HG03565 (cell line): Measurements from ENCODE around the gene IFNGR2.
"Not testable (repeated sequence)": the region's sequence is repeated elsewhere in the genome, so short reads cannot be mapped to it uniquely, and the experiment has no call there.

Experiments
- ATAC-seq: cut with Tn5 transposase; IDR thresholded peaks from one replicate; pipeline ENCODE4 v1.9.1; 2021; ENCODE audit warnings: mild to moderate bottlenecking, moderate library complexity; ENCODE audit not compliant: unreplicated experiment

Gene IFNGR2

GRCh38 chr21:33375101-33375644, 28.0 kb upstream of the IFNGR2 start:
- no peak for ATAC-seq

GRCh38 chr21:33377221-33377920, 25.8 kb upstream of the IFNGR2 start:
- ATAC-seq = no peak

GRCh38 chr21:33378081-33378480, 25.1 kb upstream of the IFNGR2 start:
- no peak for ATAC-seq

- ATAC-seq = not testable (repeated sequence)
These were observed 23.3 kb upstream of the IFNGR2 start for GRCh38 chr21:33379934-33380333.

GRCh38 chr21:33380483-33380998, 22.7 kb upstream of the IFNGR2 start:
- ATAC-seq = peak; percentile 37

- not testable (repeated sequence) for ATAC-seq
These were observed 21.8 kb upstream of the IFNGR2 start for GRCh38 chr21:33381381-33381780.

- ATAC-seq = peak; percentile 67
These were observed 19.9 kb upstream of the IFNGR2 start for GRCh38 chr21:33383056-33383888.

GRCh38 chr21:33384841-33385331, 18.3 kb upstream of the IFNGR2 start:
- ATAC-seq = no peak

GRCh38 chr21:33386222-33386784, 16.9 kb upstream of the IFNGR2 start:
- ATAC-seq = no peak

GRCh38 chr21:33387294-33387693, 15.9 kb upstream of the IFNGR2 start:
- no peak for ATAC-seq

GRCh38 chr21:33388188-33388587, 15.0 kb upstream of the IFNGR2 start:
- no peak for ATAC-seq

GRCh38 chr21:33390479-33390878, 12.7 kb upstream of the IFNGR2 start:
- no peak for ATAC-seq

- no peak for ATAC-seq
These were observed 11.6 kb upstream of the IFNGR2 start for GRCh38 chr21:33391656-33392055.

GRCh38 chr21:33392284-33392985, 10.8 kb upstream of the IFNGR2 start:
- ATAC-seq = no peak

GRCh38 chr21:33393348-33393747, 9.9 kb upstream of the IFNGR2 start:
- no peak for ATAC-seq

- ATAC-seq = no peak
These were observed 9.0 kb upstream of the IFNGR2 start for GRCh38 chr21:33394260-33394659.

GRCh38 chr21:33395891-33396331, 7.3 kb upstream of the IFNGR2 start:
- ATAC-seq = no peak

GRCh38 chr21:33396436-33396835, 6.8 kb upstream of the IFNGR2 start:
- no peak for ATAC-seq

- no peak for ATAC-seq
These were observed 6.3 kb upstream of the IFNGR2 start for GRCh38 chr21:33396951-33397350.

- no peak for ATAC-seq
These were observed 5.5 kb upstream of the IFNGR2 start for GRCh38 chr21:33397717-33398116.
